Heart left ventricle (tissue), 13 donors: ENCODE data around the gene GSK3B.

Experiments used
- POLR2A ChIP-seq, 2 donors: fragments of 450-650 bp; IDR thresholded peaks; one replicate each; pipeline ENCODE4 v1.6.1; 2017; ENCODE audit warnings: antibody characterized with exemption in 2 of 2, mild to moderate bottlenecking in 2 of 2, moderate library complexity in 2 of 2
- TF ChIP-seq, protein P1 (sequence below), 12 donors: fragments of 200-600 bp; sonication (generic) in 4 of 12; IDR thresholded peaks; one replicate each; pipeline versions ENCODE4 v1.5.0 to v1.8.0; 2018 to 2022; ENCODE audit warnings: antibody characterized with exemption in 12 of 12, mild to moderate bottlenecking in 5 of 12
- donor health status: ischemic (EF 13 %, LVEDD 7.1; RV severe dilation, severe dysfunction).
- donor health status: DM: no; HTN: yes; CAD: no.
- donor health status: DM: no; HTN: no; CAD: no.
- donor health status: ischemic (EF 25% LVEDD 6.9; RV normal size, moderate dysfunction).
- donor health status: ischemic (EF 25% LVEDD 5.7; RV mildly dilated, moderate dysfunction).
- donor health status: ischemic (EF 35%, LVEDD 5.7; RV mildly dilated, moderate dysfunction).
- donor health status: nonischemic (EF 11% LVEDD 7.7; RV severe dilation, severe dysfunction).
- donor health status: DM: yes; HTN: yes; CAD: no.
- donor health status: PGD.
- donor health status: ischemic (EF 29% LVEDD 5.4; RV normal size, mild dysfunction).
- donor health status: nonischemic (EF 23%, LVEDD 6.1; RV moderate dilation, normal function).

GRCh38 chr3:119810018-119810435 lies 284.2 kb downstream of the GSK3B start:
- TF ChIP-seq, protein P1, sequence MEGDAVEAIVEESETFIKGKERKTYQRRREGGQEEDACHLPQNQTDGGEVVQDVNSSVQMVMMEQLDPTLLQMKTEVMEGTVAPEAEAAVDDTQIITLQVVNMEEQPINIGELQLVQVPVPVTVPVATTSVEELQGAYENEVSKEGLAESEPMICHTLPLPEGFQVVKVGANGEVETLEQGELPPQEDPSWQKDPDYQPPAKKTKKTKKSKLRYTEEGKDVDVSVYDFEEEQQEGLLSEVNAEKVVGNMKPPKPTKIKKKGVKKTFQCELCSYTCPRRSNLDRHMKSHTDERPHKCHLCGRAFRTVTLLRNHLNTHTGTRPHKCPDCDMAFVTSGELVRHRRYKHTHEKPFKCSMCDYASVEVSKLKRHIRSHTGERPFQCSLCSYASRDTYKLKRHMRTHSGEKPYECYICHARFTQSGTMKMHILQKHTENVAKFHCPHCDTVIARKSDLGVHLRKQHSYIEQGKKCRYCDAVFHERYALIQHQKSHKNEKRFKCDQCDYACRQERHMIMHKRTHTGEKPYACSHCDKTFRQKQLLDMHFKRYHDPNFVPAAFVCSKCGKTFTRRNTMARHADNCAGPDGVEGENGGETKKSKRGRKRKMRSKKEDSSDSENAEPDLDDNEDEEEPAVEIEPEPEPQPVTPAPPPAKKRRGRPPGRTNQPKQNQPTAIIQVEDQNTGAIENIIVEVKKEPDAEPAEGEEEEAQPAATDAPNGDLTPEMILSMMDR (IDR thresholded peaks at IDR 0.05) = peak in 4 of 12 donors; percentile 10 to 33 (median 26)
- no peak for TF ChIP-seq POLR2A (IDR thresholded peaks at IDR 0.05)
